Measurements from ENCODE around the gene CPOX. TPM values are rescaled to one million over a fixed set of nuclear protein-coding genes. Genes with fewer than 3 reads are reported as not detected.

The CPOX gene
- total RNA-seq, 1 experiment from 2014 or later: 19.9 TPM

- no peak for DNase-seq
- Mint-ChIP-seq H3K36me3 (ENCODE audit: insufficient read depth, unreplicated experiment) (peaks cover 16% of the 10 kb centered on the region), H3K4me1 (ENCODE audit: low read depth, unreplicated experiment) (peaks cover 14% of the 10 kb centered on the region), H3K9me3 (ENCODE audit: low read depth, unreplicated experiment) (no peaks in the 10 kb centered on the region), H3K27ac (ENCODE audit: unreplicated experiment) (no peak overlapping the region), H3K4me3 (ENCODE audit: low read depth, unreplicated experiment) (no peak overlapping the region), H3K27me3 (ENCODE audit: unreplicated experiment) (no peaks in the 10 kb centered on the region)
- TF ChIP-seq, protein P1, sequence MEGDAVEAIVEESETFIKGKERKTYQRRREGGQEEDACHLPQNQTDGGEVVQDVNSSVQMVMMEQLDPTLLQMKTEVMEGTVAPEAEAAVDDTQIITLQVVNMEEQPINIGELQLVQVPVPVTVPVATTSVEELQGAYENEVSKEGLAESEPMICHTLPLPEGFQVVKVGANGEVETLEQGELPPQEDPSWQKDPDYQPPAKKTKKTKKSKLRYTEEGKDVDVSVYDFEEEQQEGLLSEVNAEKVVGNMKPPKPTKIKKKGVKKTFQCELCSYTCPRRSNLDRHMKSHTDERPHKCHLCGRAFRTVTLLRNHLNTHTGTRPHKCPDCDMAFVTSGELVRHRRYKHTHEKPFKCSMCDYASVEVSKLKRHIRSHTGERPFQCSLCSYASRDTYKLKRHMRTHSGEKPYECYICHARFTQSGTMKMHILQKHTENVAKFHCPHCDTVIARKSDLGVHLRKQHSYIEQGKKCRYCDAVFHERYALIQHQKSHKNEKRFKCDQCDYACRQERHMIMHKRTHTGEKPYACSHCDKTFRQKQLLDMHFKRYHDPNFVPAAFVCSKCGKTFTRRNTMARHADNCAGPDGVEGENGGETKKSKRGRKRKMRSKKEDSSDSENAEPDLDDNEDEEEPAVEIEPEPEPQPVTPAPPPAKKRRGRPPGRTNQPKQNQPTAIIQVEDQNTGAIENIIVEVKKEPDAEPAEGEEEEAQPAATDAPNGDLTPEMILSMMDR (IDR thresholded peaks at IDR 0.05; ENCODE audit: unreplicated experiment): no peak
- CTCF ChIA-PET: interaction anchor here (1.4 to 2.3 kb wide), 2 partner anchors 7 to 399 kb away, joined by 3 to 11 read pairs; no protein-coding TSS in a partner anchor
- BruUV-seq (replicated peaks): no TSS peak
- intact Hi-C loops (cut with micrococcal nuclease; ENCODE audit: unreplicated experiment): no loop called here
Measured at GRCh38 chr3:98594628-98595324, 1.4 kb upstream of the CPOX start.

- TSS peak; percentile 40 for BruUV-seq (replicated peaks)
- peaks cover 16% of the 10 kb centered on the region for H3K36me3 Mint-ChIP-seq (ENCODE audit: insufficient read depth, unreplicated experiment)
- intact Hi-C loops (cut with micrococcal nuclease; ENCODE audit: unreplicated experiment): no loop called here
- peaks cover 14% of the 10 kb centered on the region for H3K4me1 Mint-ChIP-seq (ENCODE audit: low read depth, unreplicated experiment)
- no peak overlapping the region for H3K27ac Mint-ChIP-seq (ENCODE audit: unreplicated experiment)
- TF ChIP-seq, protein P1 (IDR thresholded peaks at IDR 0.05; ENCODE audit: unreplicated experiment): no peak
- H3K9me3 Mint-ChIP-seq (ENCODE audit: low read depth, unreplicated experiment): no peaks in the 10 kb centered on the region
- CTCF ChIA-PET: interaction anchor here (1.2 to 2.3 kb wide), 2 partner anchors 10 to 225 kb away, joined by 3 to 11 read pairs; no protein-coding TSS in a partner anchor
- peak overlapping the region; percentile 81 for H3K4me3 Mint-ChIP-seq (ENCODE audit: low read depth, unreplicated experiment)
- H3K27me3 Mint-ChIP-seq (ENCODE audit: unreplicated experiment): no peaks in the 10 kb centered on the region
- DNase-seq: no peak
Measured at GRCh38 chr3:98592345-98592935, 971 bp downstream of the CPOX start.

- Mint-ChIP-seq H3K4me3 (ENCODE audit: low read depth, unreplicated experiment) (no peak overlapping the region), H3K27ac (ENCODE audit: unreplicated experiment) (no peak overlapping the region), H3K27me3 (ENCODE audit: unreplicated experiment) (no peaks in the 10 kb centered on the region), H3K9me3 (ENCODE audit: low read depth, unreplicated experiment) (no peaks in the 10 kb centered on the region), H3K4me1 (ENCODE audit: low read depth, unreplicated experiment) (peaks cover 23% of the 10 kb centered on the region), H3K36me3 (ENCODE audit: insufficient read depth, unreplicated experiment) (peaks cover 16% of the 10 kb centered on the region)
- BruUV-seq (replicated peaks): no TSS peak
- CTCF ChIA-PET: no interaction called here
- intact Hi-C loops (cut with micrococcal nuclease; ENCODE audit: unreplicated experiment): no loop called here
- TF ChIP-seq, protein P1 (IDR thresholded peaks at IDR 0.05; ENCODE audit: unreplicated experiment): no peak
- no peak for DNase-seq
Measured at GRCh38 chr3:98589331-98590036, 3.9 kb downstream of the CPOX start.

DNA sequence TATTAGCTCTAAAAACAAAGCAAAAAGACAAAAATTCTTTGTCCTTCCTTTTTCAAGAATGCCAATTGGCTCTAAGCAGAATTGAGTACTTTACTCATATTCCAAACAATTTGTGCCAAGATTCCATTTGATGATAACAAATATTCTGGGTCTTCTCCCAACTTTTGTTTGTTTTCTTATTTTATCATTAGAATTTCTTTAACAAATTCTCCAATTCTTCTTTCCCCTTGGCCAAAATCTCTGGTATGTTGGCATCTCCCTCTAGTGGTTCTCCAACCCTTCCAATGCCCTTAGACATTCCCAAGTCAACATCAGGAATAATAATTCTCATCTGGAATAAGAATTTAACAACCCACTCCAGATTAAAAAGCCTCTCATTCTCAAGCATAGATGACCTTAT is 5.3 kb downstream of the CPOX start:
- CTCF ChIA-PET: no interaction called here
- TF ChIP-seq, protein P1 (IDR thresholded peaks at IDR 0.05; ENCODE audit: unreplicated experiment): no peak
- BruUV-seq (replicated peaks): no TSS peak
- Mint-ChIP-seq H3K4me3 (ENCODE audit: low read depth, unreplicated experiment) (no peak overlapping the region), H3K27ac (ENCODE audit: unreplicated experiment) (no peak overlapping the region), H3K27me3 (ENCODE audit: unreplicated experiment) (no peaks in the 10 kb centered on the region), H3K9me3 (ENCODE audit: low read depth, unreplicated experiment) (no peaks in the 10 kb centered on the region), H3K4me1 (ENCODE audit: low read depth, unreplicated experiment) (peaks cover 22% of the 10 kb centered on the region), H3K36me3 (ENCODE audit: insufficient read depth, unreplicated experiment) (peaks cover 5% of the 10 kb centered on the region)
- DNase-seq: no peak
- intact Hi-C loops (cut with micrococcal nuclease; ENCODE audit: unreplicated experiment): no loop called here

All from Calu3 (cell line).